Lower leg skin (tissue), 4 donors: Measurements from ENCODE around the gene ADAMTS9. TPM values are rescaled to one million over a fixed set of nuclear protein-coding genes. Genes with fewer than 3 reads are reported as not detected.

Experiments
- DNase-seq, 2 donors: peaks; one replicate each; pipeline ENCODE4 v3.0.0-alpha.2; 2019; ENCODE audit warnings: low spot score in 2 of 2
- H3K4me3 ChIP-seq: fragments of 200-600 bp; sonication (generic); 2 replicates; pipeline ENCODE4 v1.5.1; 2017; ENCODE audit warnings: mild to moderate bottlenecking, low read depth; ENCODE audit not compliant: poor library complexity, severe bottlenecking
- POLR2A ChIP-seq, 2 donors: fragments of 450-650 bp; IDR thresholded peaks; one replicate each; pipeline ENCODE4 v1.6.1; 2016 to 2017; ENCODE audit warnings: antibody characterized with exemption in 2 of 2, mild to moderate bottlenecking in 1 of 2, moderate library complexity in 1 of 2
- WGBS, 2 donors: methylation state at CpG; one replicate each; pipeline ENCODE4 v1.1.5; 2018; 5-methylcytosine and 5-hydroxymethylcytosine counted together
- intact Hi-C: fragments of 100-400 bp; cut with DNase I; formaldehyde crosslinking; loops from one replicate; pipeline ENCODE4 v1.15.0; 2023; ENCODE audit warnings: low total_unique reads
- total RNA-seq, 4 donors: library from RNA; depleted of rRNA; stranded (reverse); fragments of >200 nt; gene quantifications; one replicate each; pipeline ENCODE4 v1.1.0, GENCODE V29; 2016
- TF ChIP-seq, protein P1 (sequence below), 3 donors: fragments of 450-650 bp; IDR thresholded peaks; one replicate each; pipeline ENCODE4 v1.5.1; 2016; ENCODE audit warnings: antibody characterized with exemption in 3 of 3, mild to moderate bottlenecking in 3 of 3, moderate library complexity in 2 of 3

Gene ADAMTS9
- total RNA-seq, 4 donors from 2014 or later, result 2.2 to 15.9 (median 8.2) TPM

DNA sequence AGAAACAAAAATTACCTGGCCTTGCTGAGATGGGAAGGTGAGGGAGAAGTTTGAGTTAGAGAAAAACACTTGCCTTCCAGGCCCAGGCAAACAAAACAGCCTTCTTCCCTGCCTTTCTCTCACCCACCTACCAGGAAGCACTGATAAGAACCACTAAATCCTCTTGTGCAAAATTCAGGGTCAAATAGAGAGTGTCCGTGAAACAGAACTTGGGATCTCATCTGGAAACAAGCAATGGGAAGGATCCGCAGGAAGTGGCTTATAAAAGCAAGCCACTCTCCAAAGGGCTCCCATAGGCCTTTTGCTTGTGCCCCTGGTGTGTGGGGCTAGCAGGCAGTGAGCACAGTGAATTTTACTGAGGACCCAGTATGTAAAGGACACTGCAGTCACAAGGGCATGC is 11.0 kb downstream of the ADAMTS9 start:
- WGBS, 2 donors, result 80 to 83% methylated on average over 2 of the region's 2 CpGs
- no peak overlapping the region for H3K4me3 ChIP-seq
- TF ChIP-seq, protein P1, sequence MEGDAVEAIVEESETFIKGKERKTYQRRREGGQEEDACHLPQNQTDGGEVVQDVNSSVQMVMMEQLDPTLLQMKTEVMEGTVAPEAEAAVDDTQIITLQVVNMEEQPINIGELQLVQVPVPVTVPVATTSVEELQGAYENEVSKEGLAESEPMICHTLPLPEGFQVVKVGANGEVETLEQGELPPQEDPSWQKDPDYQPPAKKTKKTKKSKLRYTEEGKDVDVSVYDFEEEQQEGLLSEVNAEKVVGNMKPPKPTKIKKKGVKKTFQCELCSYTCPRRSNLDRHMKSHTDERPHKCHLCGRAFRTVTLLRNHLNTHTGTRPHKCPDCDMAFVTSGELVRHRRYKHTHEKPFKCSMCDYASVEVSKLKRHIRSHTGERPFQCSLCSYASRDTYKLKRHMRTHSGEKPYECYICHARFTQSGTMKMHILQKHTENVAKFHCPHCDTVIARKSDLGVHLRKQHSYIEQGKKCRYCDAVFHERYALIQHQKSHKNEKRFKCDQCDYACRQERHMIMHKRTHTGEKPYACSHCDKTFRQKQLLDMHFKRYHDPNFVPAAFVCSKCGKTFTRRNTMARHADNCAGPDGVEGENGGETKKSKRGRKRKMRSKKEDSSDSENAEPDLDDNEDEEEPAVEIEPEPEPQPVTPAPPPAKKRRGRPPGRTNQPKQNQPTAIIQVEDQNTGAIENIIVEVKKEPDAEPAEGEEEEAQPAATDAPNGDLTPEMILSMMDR (IDR thresholded peaks at IDR 0.05), result no peak
- TF ChIP-seq POLR2A (IDR thresholded peaks at IDR 0.05), result no peak
- intact Hi-C loops, result no loop called here
- no peak for DNase-seq

DNA sequence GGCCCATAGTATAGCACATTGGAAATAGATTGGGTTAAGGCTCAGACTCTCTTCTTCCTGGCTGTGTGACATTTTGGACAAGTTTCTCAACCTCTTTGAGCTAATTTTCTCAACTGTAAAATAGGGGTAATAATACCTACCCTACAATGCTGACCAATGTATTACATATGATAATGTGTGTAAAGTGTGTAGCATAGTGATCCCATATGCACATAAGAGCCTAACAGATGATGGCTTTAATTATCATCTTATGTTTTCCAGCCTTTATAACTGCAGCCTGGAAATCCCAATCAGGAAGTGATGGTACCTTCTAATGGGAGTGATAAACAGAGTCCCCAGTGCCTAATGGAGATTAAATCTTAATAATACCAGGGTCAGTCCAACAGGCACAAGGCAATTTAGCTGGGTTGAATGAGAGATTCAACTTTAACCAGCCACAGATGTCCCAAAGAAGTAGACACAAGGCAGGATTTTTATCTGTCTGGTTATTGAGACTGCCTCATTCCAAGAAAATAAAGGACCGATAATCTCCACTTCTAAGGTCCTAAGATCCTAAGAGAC is 12.0 kb downstream of the ADAMTS9 start:
- TF ChIP-seq, protein P1 (IDR thresholded peaks at IDR 0.05), result no peak
- TF ChIP-seq POLR2A (IDR thresholded peaks at IDR 0.05), result no peak
- no peak for DNase-seq
- intact Hi-C loops, result no loop called here
- 74 to 85% methylated on average over 1 of the region's 1 CpG for WGBS, 2 donors
- H3K4me3 ChIP-seq, result no peak overlapping the region

DNA sequence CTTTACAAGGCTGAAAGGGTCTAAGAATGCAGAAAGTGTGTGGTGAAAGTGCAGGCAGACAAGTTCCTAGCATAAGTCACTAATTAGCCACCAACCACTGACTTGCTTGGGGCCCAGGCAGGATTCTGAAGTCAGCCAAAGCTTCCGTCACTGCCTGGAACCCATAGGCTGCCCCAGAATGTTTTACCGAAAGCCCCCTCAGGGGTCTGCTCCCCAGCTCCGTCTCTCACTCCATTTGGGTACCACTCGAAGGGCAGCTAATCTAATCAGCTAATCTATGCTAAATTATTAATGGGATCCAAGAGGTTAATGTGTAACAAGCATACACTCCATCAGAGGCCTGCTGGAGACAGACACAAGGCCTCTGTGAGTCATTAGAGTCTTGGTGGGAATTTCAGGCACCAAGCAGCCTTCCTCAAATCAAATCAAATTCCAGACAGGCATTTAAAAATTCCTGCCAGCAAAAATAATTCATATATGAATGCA is 13.2 kb downstream of the ADAMTS9 start:
- no peak for DNase-seq
- 70 to 85% methylated on average over 4 of the region's 4 CpGs for WGBS, 2 donors
- intact Hi-C loops, result no loop called here
- no peak for TF ChIP-seq POLR2A (IDR thresholded peaks at IDR 0.05)
- TF ChIP-seq, protein P1 (IDR thresholded peaks at IDR 0.05), result no peak
- no peak overlapping the region for H3K4me3 ChIP-seq

DNA sequence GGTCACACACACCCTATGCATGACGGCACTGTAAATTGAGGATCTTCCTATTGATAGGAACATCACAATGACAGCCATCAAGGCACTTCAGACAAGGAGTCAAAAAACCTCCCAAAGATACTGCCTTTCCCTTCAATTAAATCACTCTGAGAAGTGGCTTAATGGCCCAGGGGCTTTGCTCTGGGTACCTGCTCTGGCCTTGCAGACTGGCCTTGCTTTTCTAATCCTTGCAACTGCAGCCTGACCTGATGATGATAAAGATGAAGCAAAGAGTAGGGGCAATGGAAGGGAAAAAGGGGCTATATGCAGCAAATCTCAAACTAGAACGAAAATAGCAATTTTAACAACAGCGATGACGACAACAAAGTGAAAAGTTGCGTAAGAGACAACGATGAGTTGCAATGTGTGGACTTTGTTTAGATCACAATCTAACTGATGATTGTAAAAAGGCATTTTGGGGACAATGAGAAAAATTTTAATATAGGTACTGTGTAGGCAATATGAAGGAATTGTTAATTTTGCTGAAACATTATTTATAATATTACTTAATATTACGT is 14.6 kb downstream of the ADAMTS9 start:
- intact Hi-C loops, result no loop called here
- 88 to 92% methylated on average over 7 of the region's 7 CpGs for WGBS, 2 donors
- no peak for TF ChIP-seq POLR2A (IDR thresholded peaks at IDR 0.05)
- TF ChIP-seq, protein P1 (IDR thresholded peaks at IDR 0.05), result no peak
- DNase-seq, result no peak
- no peak overlapping the region for H3K4me3 ChIP-seq

DNA sequence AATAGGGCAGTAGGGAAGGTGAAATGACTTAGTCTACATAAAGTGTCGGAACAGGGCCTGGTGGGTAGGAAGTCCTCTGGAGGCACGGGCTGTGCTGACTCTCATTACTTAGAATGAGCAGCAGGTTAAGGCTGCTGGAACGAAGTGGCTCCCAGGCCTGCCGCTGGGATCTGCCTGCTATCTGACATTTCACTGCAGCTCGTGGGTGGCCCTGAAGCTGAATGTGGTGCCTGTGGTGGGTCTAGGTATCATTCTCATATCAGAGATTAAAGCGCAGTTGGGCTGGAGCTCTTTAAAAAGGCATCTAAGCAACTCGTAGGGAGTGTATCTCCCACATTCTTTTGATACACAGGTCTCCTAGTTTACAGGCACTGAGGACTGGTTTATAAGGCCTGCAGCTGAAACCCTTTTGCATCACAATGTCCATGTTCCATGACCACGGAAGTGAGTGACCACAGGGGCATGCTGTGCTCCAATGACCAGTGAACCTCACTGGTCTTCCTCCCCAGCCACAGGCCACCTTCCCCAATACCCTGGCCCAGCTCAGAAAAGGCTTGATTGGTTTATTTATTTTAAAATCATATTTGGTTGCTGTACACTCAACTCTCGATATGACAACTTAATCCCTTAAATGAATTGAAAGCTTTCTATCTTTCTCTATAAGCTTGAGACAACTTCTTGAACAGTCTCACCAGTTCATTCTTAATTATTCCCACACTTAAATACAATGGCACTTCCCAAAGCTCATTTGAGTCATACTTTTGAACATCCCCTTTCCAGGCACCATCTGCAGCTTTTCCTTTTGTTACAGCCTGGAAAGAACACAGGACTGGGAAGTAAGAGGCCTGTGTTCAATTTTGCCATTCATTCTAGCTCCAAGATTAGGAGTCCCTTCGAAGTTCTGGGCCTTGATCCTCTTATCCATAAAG is 19.0 kb downstream of the ADAMTS9 start:
- intact Hi-C loops, result no loop called here
- no peak for TF ChIP-seq POLR2A (IDR thresholded peaks at IDR 0.05)
- TF ChIP-seq, protein P1 (IDR thresholded peaks at IDR 0.05), result no peak
- H3K4me3 ChIP-seq, result no peak overlapping the region
- no peak for DNase-seq
- 76 to 79% methylated on average over 10 of the region's 10 CpGs for WGBS, 2 donors
